HFFc6 (cell line): Measurements from ENCODE around the gene CEND1. TPM values are rescaled to one million over a fixed set of nuclear protein-coding genes. Genes with fewer than 3 reads are reported as not detected.

Experiments used
- DNase-seq: peaks from one replicate; pipeline ENCODE4 v3.0.0-alpha.2; 2018
- H3K27ac Mint-ChIP-seq: 2 replicates; pipeline ENCODE4 v1.8.0; 2020; ENCODE audit warnings: mild to moderate bottlenecking, mixed read lengths
- H3K27me3 Mint-ChIP-seq: 2 replicates; pipeline ENCODE4 v1.8.0; 2021; ENCODE audit warnings: mild to moderate bottlenecking, moderate library complexity, mixed read lengths; ENCODE audit not compliant: insufficient read depth
- H3K36me3 Mint-ChIP-seq: 2 replicates; pipeline ENCODE4 v1.8.0; 2021; ENCODE audit warnings: low read depth, mixed read lengths
- H3K4me1 Mint-ChIP-seq: 2 replicates; pipeline ENCODE4 v1.8.0; 2020; ENCODE audit warnings: low read depth, mixed read lengths
- H3K4me3 Mint-ChIP-seq: 2 replicates; pipeline ENCODE4 v1.8.0; 2020; ENCODE audit warnings: mild to moderate bottlenecking, moderate library complexity, mixed read lengths
- H3K9me3 Mint-ChIP-seq: 2 replicates; pipeline ENCODE4 v1.8.0; 2020; ENCODE audit warnings: mild to moderate bottlenecking, mixed read lengths
- CTCF ChIP-seq: fragments of 200-600 bp; sonication (generic); IDR thresholded peaks from 2 replicates; pipeline ENCODE4 v1.5.0; 2021; ENCODE audit warnings: antibody characterized with exemption, mild to moderate bottlenecking
- total RNA-seq, 6 experiments: library from RNA; stranded (reverse); fragmentation: NEBNext Ultra II Directional; extraction: Animal tissue kit (Norgen Biotek cat#: 25700); gene quantifications; 2 replicates in 1 of 6; 3 replicates in 5 of 6; pipeline ENCODE4 v1.2.3, GENCODE V29; 2021

CEND1 gene
- total RNA-seq, 6 experiments from 2014 or later = 8.2 to 12.2 (median 11.0) TPM

- Mint-ChIP-seq H3K4me1 (peaks cover 19% of the 10 kb centered on the region), H3K27ac (peak overlapping the region; percentile 85), H3K36me3 (peaks cover 11% of the 10 kb centered on the region; the same call in 1 of the 2 replicates), H3K4me3 (peak overlapping the region; percentile 70), H3K27me3 (peaks cover 3% of the 10 kb centered on the region), H3K9me3 (no peaks in the 10 kb centered on the region)
- DNase-seq = no peak
- no peak for TF ChIP-seq CTCF
Observed at GRCh38 chr11:749731-750130, 40.2 kb downstream of the CEND1 start.

DNA sequence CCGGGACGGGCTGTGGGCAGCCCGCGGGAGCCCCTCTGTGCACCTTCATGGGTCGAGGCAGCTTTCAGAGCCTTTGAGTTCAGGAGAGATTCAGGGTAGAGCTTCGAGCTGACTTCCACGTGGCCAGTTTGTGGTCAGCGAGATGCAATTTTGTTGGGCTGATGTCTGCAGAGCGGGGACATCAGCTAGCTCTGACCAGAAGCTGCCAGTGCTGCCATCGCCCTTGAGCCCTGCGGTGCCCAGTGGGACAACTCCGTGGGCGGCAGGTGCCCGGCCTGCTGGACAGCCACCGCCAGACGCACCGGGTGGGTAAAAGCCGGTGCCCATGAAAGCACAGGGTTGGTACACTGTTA, 41.9 kb downstream of the CEND1 start:
- no peak for TF ChIP-seq CTCF
- Mint-ChIP-seq H3K36me3 (peaks cover 11% of the 10 kb centered on the region; the same call in 1 of the 2 replicates), H3K4me3 (peak overlapping the region; percentile 93), H3K27ac (peak overlapping the region; percentile 96), H3K27me3 (peaks cover 3% of the 10 kb centered on the region), H3K9me3 (no peaks in the 10 kb centered on the region), H3K4me1 (peaks cover 19% of the 10 kb centered on the region)
- no peak for DNase-seq

GRCh38 chr11:747158-748006, 42.5 kb downstream of the CEND1 start, which contains the start of gene TALDO1:
TSS of gene TALDO1 (plus strand) at chr11:747464. CDS start at chr11:747482, 18 bp downstream.
- H3K27me3 Mint-ChIP-seq = peaks cover 3% of the 10 kb centered on the region
- H3K27ac Mint-ChIP-seq = peak within 1 kb of the TSS; percentile 96
- peak within 1 kb of the TSS; percentile 93 for H3K4me3 Mint-ChIP-seq
- peak; percentile 78 for DNase-seq
- H3K4me1 Mint-ChIP-seq = peaks cover 20% of the 10 kb centered on the region
- peaks cover 9% of the 10 kb centered on the region; the same call in 1 of the 2 replicates for H3K36me3 Mint-ChIP-seq
- peak; percentile 27; the same call in 1 of the 2 replicates for TF ChIP-seq CTCF
- no peaks in the 10 kb centered on the region for H3K9me3 Mint-ChIP-seq

DNA sequence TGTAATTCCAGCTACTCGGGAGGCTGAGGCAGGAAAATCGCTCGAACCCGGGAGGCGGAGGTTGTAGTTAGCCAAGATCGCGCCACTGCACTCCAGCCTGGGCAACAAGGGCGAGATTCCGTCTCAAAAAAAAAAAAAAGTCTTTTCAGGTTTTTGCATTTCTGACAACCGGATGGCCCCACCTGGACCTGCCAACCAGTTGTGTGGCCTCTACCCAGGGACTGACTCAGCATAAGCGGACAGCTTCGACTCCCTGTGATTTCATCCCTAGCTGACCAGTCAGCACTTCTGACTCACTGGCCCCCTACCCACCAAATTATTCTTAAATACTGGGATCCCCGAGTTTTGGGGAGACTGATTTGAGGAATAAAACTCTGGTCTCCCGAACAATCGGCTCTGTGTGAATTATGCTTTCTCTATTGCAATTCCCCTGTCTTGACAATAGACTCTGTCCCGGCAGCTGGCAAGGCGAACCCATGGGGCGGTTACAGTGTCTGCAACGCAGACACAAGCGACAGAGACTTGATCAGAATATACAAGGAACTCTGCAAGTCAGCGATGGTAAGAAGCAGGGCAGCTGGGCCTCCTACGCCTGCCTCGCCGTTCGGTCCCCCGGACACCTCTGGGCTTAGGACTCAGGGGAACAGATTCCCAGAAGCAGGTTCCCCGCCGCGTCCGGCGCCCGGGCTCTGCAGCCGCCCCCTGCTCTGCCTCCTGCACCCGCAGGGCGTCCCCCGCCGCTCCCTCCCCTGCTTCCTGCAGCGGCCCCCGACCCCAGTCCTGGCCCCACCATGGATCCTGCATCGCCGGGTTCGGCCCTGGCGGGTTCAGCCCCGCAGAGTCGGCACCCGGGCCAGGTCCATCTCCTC, 43.4 kb downstream of the CEND1 start:
- TF ChIP-seq CTCF = no peak
- Mint-ChIP-seq H3K27ac (peak overlapping the region; percentile 59; the same call in 1 of the 2 replicates), H3K4me3 (peak overlapping the region; percentile 89), H3K36me3 (peaks cover 7% of the 10 kb centered on the region; the same call in 1 of the 2 replicates), H3K4me1 (peaks cover 29% of the 10 kb centered on the region), H3K9me3 (no peaks in the 10 kb centered on the region), H3K27me3 (peaks cover 3% of the 10 kb centered on the region)
- no peak for DNase-seq

- no peak overlapping the region for H3K4me3 Mint-ChIP-seq
- no peak for TF ChIP-seq CTCF
- H3K27me3 Mint-ChIP-seq = peaks cover 3% of the 10 kb centered on the region
- peaks cover 29% of the 10 kb centered on the region for H3K4me1 Mint-ChIP-seq
- DNase-seq = no peak
- H3K27ac Mint-ChIP-seq = no peak overlapping the region
- H3K9me3 Mint-ChIP-seq = no peaks in the 10 kb centered on the region
- H3K36me3 Mint-ChIP-seq = peaks cover 7% of the 10 kb centered on the region; the same call in 1 of the 2 replicates
Observed at GRCh38 chr11:745428-745827, 44.5 kb downstream of the CEND1 start.
